HG02943 (cell line): ENCODE results near the gene CD74.
A peak's percentile ranks its signal among the peaks of the same experiment; 100 is the strongest.

ENCODE experiments used
- ATAC-seq: cut with Tn5 transposase; IDR thresholded peaks from one replicate; pipeline ENCODE4 v1.9.1; 2021; ENCODE audit warnings: mild to moderate bottlenecking, low read depth, moderate library complexity; ENCODE audit not compliant: unreplicated experiment

The CD74 gene

DNA sequence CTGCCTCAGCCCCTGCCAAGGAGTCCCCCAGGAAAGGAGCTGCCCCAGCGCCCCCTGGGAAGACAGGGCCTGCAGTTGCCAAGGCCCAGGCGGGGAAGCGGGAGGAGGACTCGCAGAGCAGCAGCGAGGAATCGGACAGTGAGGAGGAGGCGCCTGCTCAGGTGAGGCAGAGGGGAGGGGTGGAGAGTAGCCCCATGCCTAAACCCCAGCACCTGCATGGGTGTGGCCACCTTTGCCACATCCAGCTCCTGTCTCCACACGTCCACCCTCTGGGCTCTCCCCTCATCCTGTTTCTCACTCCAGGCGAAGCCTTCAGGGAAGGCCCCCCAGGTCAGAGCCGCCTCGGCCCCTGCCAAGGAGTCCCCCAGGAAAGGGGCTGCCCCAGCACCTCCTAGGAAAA is 38.1 kb downstream of the CD74 start:
- no peak for ATAC-seq

- ATAC-seq: no peak
Measured at GRCh38 chr5:150372639-150373038, 40.1 kb downstream of the CD74 start.

DNA sequence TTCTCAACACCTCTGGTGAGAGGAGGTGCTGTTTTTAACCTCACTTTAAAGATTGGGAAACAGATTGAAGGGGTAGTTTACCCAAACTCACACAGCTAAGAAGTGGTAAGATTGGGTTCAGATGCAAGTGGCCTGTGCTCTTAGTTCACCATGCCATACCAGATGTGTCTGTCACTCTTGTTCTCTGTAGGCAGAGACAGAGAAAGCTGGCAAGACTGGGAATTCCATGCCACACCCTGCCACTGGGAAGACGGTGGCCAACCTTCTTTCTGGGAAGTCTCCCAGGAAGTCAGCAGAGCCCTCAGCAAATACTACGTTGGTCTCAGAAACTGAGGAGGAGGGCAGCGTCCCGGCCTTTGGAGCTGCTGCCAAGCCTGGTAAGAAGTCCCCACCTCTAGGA is 44.2 kb downstream of the CD74 start:
- ATAC-seq: no peak

DNA sequence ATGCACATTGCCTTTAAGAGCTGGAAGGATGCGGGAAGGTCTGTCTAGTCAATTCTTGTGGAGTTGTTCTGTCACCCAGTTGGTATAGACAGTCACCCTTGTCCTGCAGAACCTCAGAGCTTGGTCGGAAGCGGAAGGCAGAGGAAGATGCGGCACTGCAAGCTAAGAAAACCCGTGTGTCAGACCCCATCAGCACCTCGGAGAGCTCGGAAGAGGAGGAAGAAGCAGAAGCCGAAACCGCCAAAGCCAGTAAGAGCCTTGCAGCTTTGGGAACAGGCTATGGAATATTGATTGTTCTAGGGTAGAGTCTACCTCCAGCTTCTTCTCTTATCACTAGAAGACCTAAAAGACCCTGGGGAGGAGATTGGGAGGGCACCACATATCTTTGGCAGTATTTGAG is 48.7 kb downstream of the CD74 start:
- ATAC-seq: no peak

DNA sequence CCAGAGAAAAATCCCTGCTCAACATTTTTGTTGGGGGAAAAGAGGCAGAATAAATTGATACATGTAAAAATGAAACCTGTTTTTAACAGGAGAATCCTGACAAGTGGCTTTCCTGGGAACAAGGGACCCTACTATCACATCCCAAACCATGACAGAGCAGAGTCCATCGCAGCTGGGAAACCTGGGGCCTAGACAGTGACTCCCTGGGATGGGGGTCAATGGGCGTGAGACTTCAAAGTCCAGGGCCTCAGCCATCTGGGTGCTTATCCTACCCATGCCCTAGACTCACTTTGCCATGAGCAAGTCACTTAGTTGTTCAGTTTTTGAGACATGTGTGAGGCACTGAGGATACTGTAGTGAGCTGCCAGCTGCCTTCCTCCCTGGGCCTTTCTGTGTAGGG is 49.5 kb downstream of the CD74 start:
- no peak for ATAC-seq

GRCh38 chr5:150361301-150361700 is 51.4 kb downstream of the CD74 start:
- ATAC-seq: no peak

DNA sequence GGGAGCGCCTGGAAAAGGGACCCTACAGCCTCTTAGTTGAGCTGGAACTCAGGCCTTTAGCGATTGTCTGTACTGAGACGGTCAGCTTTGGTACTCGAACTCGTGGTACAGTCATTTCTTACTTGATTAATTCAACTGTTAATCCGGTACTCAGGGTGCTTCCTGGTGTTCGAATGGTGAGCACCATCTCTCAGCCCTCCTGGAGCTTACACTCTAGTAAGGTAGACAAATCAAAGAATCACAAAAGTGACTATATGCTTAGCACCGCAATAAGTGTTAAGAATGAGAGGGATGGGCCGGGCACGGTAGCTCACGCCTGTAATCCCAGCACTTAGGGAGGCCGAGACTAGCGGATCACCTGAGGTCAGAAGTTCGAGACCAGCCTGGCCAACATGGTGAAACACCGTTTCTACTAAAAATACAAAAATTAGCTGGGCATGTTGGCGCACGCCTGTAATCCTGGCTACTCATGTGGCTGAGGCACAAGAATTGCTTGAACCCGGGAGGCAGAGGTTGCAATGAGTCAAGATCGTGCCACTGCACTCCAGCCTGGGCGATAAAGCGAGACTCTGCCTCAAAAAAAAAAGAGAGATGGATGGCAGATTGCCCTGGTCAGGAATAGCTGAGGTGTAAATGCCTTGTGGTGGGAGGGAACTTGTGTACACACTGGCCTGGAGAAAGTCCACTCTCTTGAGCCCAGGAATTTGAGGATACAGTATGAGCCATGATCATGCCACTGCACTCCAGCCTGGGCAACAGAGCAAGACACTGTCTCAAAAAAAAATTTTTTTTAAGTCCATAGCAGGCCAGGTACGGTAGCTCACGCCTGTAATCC is 54.2 kb downstream of the CD74 start:
- no peak for ATAC-seq

GRCh38 chr5:150357326-150358260 is 55.1 kb downstream of the CD74 start, which contains the start of gene TCOF1:
Gene TCOF1 (plus strand): TSS chr5:150357697. CDS start chr5:150357747, 50 bp downstream.
- peak; percentile 89 for ATAC-seq

DNA sequence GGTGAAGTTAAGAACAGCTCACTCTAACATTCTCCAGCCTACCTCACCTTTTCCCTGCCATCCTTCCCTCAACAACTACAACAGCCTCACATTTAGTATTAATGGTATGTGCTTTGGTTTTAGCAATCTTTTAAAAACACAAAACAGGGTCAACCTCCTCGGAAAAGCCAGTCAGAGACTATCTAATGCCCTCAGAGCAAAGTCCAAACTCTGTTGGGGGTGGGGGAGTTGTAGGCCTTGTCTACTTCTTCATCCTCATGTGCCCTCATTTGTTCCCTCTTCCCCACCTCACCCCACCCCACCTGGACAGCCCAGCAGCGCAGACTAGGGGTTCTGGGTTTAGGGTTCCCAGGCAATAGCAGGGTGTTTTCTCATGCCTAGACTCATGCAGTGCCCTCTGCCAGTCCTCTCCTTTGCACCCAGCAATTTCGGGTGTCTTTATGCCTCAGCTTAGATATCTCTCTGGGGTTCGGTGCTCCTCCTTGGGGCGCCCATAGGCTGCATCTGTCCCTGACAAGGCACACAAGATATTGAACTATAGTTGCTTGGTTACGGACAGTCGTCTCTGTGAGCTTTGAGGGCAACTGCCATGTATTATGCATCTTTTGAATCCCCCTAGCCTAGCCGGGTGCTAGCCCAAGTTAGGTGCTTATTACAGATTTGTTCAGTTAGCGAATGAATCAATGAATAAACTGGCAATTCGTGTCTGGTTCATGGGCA is 56.0 kb downstream of the CD74 start:
- no peak for ATAC-seq

GRCh38 chr5:150355791-150356190 is 56.9 kb downstream of the CD74 start:
- ATAC-seq: no peak

- ATAC-seq: no peak
Measured at GRCh38 chr5:150353032-150353675, 59.6 kb downstream of the CD74 start.

DNA sequence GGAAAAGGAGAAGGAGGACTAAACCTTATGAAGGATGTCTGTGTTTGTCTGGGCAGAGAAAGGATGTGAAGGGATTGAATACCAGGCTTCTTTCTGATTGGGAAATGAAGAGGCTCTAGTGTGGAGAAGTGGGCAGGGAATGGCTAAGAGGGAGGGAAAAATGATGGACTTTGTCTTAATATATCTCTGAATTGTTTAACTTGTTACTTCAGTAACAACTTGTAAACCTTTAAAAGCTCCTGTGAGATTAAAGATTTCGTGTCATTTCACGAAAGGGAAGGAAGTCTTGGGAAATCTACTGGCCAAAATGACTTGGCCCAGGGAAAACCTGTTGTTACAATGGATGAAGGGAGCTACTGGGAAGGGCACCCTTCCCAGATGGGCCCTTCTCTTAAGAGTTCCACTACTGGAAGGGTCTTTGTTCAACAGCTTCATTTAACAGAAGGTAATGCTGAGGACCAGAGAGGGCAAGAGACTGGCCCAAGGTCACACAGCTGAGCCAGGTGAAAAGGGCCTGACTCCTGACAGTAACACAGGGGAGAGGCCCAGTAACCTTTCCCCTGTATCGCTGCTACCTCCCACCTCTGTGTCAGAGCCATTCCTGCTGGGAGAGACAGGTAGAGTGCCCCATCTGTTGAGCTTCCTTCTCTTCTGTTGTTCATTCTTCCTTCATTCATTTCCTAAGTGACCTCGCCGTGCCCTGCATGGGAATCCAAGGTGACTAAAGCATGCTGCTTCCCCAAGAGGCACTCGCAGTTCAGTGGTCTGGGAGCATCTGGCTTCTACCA is 60.3 kb downstream of the CD74 start:
- no peak for ATAC-seq
